ENCODE results near the gene PPP4R4.

GRCh38 chr14:94165744-94166143, 8.4 kb upstream of the PPP4R4 start:
- TF ChIP-seq CTCF (conservative IDR thresholded peaks at IDR 0.05; ENCODE audit: low read depth, low read length) (no peak), EZH2 (IDR thresholded peaks at IDR 0.05; ENCODE audit: borderline replicate concordance, low read depth, low read length, poor library complexity, severe bottlenecking) (no peak)
